HepG2 (cell line): ENCODE results near the gene TTBK1. TPM values are rescaled to one million over a fixed set of nuclear protein-coding genes. Genes with fewer than 3 reads are reported as not detected.

Experiments
- ETS1 ChIP-seq: sonication (generic); formaldehyde crosslinking; IDR thresholded peaks from 2 replicates; pipeline ENCODE4 v1.4.0; 2020; ENCODE audit warnings: missing genetic modification reagents
- GZF1 ChIP-seq: sonication (generic); formaldehyde crosslinking; IDR thresholded peaks from 2 replicates; pipeline ENCODE4 v1.5.1; 2020; ENCODE audit warnings: mild to moderate bottlenecking, missing genetic modification reagents
- JUN ChIP-seq: sonication (generic); formaldehyde crosslinking; IDR thresholded peaks from 2 replicates; pipeline ENCODE4 v1.4.0; 2020; ENCODE audit warnings: mild to moderate bottlenecking, missing genetic modification reagents
- NBN ChIP-seq: fragments of 450-650 bp; conservative IDR thresholded peaks from 2 replicates; pipeline ENCODE4 v1.6.1; 2017
- RARA ChIP-seq: IDR thresholded peaks from 2 replicates; pipeline ENCODE4 v1.6.1; 2016; ENCODE audit warnings: missing genetic modification reagents, missing compliant biosample characterization
- TRIM22 ChIP-seq: fragments of 450-650 bp; IDR thresholded peaks from 2 replicates; pipeline ENCODE4 v1.6.1; 2017
- ZBTB40 ChIP-seq, 2 experiments: fragments of 450-650 bp in 1 of 2; sonication (generic) in 1 of 2; formaldehyde crosslinking in 1 of 2; IDR thresholded peaks; 2 replicates each; pipeline versions ENCODE4 v1.6.1 to v1.8.0; 2016 to 2022; ENCODE audit warnings: antibody characterized with exemption in 1 of 2, mild to moderate bottlenecking in 1 of 2, missing genetic modification reagents in 1 of 2
- ZNF318 ChIP-seq: sonication (generic); formaldehyde crosslinking; IDR thresholded peaks from 2 replicates; pipeline ENCODE4 v1.4.0; 2020; ENCODE audit warnings: mild to moderate bottlenecking, missing genetic modification reagents
- ZNF331 ChIP-seq: sonication (generic); formaldehyde crosslinking; IDR thresholded peaks from 2 replicates; pipeline ENCODE4 v1.4.0; 2020; ENCODE audit warnings: missing genetic modification reagents
- ZNF564 ChIP-seq: sonication (generic); formaldehyde crosslinking; IDR thresholded peaks from 2 replicates; pipeline ENCODE4 v1.8.1; 2023; ENCODE audit warnings: mild to moderate bottlenecking, missing genetic modification reagents
- polyA plus RNA-seq, 8 experiments: library from polyadenylated mRNA; depleted of rRNA in 3 of 8; stranded (reverse) in 7 of 8; unstranded in 1 of 8; fragments of >200 nt; fragmentation: Illumina TruSeq in 4 of 8; extraction: Trizol in 4 of 8; gene quantifications; 2 replicates each; pipeline versions ENCODE4 v1.2.1 to v1.2.3, GENCODE V29; 2011 to 2016; ENCODE audit warnings: low read depth in 4 of 8, missing spikeins in 1 of 8, mixed read lengths in 1 of 8; ENCODE audit not compliant: insufficient read depth in 1 of 8
- total RNA-seq, 5 experiments: library from RNA; depleted of rRNA; stranded (reverse); fragments of >200 nt; fragmentation: Illumina TruSeq; extraction: Trizol; gene quantifications; 2 replicates each; pipeline ENCODE4 v1.2.3, GENCODE V29; 2016; ENCODE audit warnings: low read depth in 1 of 5

The TTBK1 gene
- total and polyA plus RNA-seq, 2 of the 13 experiments (the other 11 are each of a cell fraction or from before 2014, with no cell fraction given): 0.24 to 0.33 TPM

GRCh38 chr6:43294536-43294935 is 51.3 kb downstream of the TTBK1 start (continued):
- TF ChIP-seq ZBTB40 (IDR thresholded peaks at IDR 0.05) (peak; percentile 8; the same call in 1 of the 2 replicates), ZBTB40 (CRISPR knock-in tag; IDR thresholded peaks at IDR 0.05) (no peak), ZNF331 (CRISPR knock-in tag) (no peak), GZF1 (no peak), ZNF564 (CRISPR knock-in tag) (no peak), TRIM22 (peak; percentile 82; the same call in 1 of the 2 replicates), NBN (0 out of 2 replicates have a peak, but pooled peaks have one; percentile 63), ETS1 (CRISPR knock-in tag) (no peak), JUN (CRISPR knock-in tag) (no peak), RARA (CRISPR knock-in tag) (no peak), ZNF318 (no peak)
